Neural crest cell (in vitro differentiated cells): ENCODE data around the gene KIAA0825. TPM values are rescaled to one million over a fixed set of nuclear protein-coding genes. Genes with fewer than 3 reads are reported as not detected.
"Not testable (repeated sequence)": the region's sequence is repeated elsewhere in the genome, so short reads cannot be mapped to it uniquely, and the experiment has no call there.

Experiments used
- DNase-seq: peaks from one replicate; pipeline ENCODE4 v3.0.0; 2021; ENCODE audit warnings: low read depth, mixed read lengths, low spot score
- H3K27ac Mint-ChIP-seq: one replicate; pipeline ENCODE4 v1.8.0; 2021; ENCODE audit warnings: mild to moderate bottlenecking, mixed read lengths; ENCODE audit not compliant: unreplicated experiment
- H3K27me3 Mint-ChIP-seq: 2 replicates; pipeline ENCODE4 v1.8.0; 2021; ENCODE audit warnings: low read depth, mild to moderate bottlenecking, mixed read lengths
- H3K36me3 Mint-ChIP-seq: 2 replicates; pipeline ENCODE4 v1.8.0; 2021; ENCODE audit warnings: low read depth, mild to moderate bottlenecking, mixed read lengths
- H3K4me1 Mint-ChIP-seq: 2 replicates; pipeline ENCODE4 v1.8.0; 2021; ENCODE audit warnings: mixed read lengths
- H3K4me3 Mint-ChIP-seq: one replicate; pipeline ENCODE4 v1.8.0; 2021; ENCODE audit warnings: mild to moderate bottlenecking, mixed read lengths
- H3K9me3 Mint-ChIP-seq: 2 replicates; pipeline ENCODE4 v1.8.0; 2021; ENCODE audit warnings: mixed read lengths
- total RNA-seq: library from RNA; stranded (reverse); gene quantifications from 2 replicates; pipeline ENCODE4 v1.2.1, GENCODE V29; 2021
- TF ChIP-seq, protein P1 (sequence below): fragments of 200-600 bp; sonication (generic); conservative IDR thresholded peaks from 2 replicates; pipeline ENCODE4 v1.5.0; 2021; ENCODE audit warnings: antibody characterized with exemption, mild to moderate bottlenecking

Gene KIAA0825
- total RNA-seq, 1 donor from 2014 or later, result 3.5 TPM

DNA sequence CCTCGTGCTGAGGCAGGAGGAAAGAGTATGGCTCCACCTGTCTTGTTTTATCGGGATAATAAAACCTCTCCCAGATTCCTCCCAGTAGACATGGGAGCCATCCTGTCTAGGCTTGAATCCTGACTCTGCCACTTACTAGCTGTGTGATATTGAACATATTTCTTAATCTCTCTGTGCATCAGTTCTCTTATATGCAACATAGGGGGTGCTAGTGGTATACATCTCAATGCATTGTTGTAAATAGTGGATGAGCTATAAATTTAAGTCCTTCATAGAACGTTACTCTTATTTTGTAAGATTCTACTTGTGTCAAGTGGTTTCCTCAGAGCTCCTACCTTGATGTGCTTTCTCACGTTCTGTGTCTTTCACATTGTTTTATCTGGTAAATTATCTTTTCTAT is 459.3 kb downstream of the KIAA0825 start:
- DNase-seq, result no peak
- Mint-ChIP-seq H3K4me1 (peaks cover 6% of the 10 kb centered on the region), H3K4me3 (no peak overlapping the region), H3K36me3 (no peaks in the 10 kb centered on the region), H3K9me3 (no peaks in the 10 kb centered on the region), H3K27me3 (no peaks in the 10 kb centered on the region), H3K27ac (no peak overlapping the region)
- TF ChIP-seq, protein P1, sequence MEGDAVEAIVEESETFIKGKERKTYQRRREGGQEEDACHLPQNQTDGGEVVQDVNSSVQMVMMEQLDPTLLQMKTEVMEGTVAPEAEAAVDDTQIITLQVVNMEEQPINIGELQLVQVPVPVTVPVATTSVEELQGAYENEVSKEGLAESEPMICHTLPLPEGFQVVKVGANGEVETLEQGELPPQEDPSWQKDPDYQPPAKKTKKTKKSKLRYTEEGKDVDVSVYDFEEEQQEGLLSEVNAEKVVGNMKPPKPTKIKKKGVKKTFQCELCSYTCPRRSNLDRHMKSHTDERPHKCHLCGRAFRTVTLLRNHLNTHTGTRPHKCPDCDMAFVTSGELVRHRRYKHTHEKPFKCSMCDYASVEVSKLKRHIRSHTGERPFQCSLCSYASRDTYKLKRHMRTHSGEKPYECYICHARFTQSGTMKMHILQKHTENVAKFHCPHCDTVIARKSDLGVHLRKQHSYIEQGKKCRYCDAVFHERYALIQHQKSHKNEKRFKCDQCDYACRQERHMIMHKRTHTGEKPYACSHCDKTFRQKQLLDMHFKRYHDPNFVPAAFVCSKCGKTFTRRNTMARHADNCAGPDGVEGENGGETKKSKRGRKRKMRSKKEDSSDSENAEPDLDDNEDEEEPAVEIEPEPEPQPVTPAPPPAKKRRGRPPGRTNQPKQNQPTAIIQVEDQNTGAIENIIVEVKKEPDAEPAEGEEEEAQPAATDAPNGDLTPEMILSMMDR, result peak; percentile 14

DNA sequence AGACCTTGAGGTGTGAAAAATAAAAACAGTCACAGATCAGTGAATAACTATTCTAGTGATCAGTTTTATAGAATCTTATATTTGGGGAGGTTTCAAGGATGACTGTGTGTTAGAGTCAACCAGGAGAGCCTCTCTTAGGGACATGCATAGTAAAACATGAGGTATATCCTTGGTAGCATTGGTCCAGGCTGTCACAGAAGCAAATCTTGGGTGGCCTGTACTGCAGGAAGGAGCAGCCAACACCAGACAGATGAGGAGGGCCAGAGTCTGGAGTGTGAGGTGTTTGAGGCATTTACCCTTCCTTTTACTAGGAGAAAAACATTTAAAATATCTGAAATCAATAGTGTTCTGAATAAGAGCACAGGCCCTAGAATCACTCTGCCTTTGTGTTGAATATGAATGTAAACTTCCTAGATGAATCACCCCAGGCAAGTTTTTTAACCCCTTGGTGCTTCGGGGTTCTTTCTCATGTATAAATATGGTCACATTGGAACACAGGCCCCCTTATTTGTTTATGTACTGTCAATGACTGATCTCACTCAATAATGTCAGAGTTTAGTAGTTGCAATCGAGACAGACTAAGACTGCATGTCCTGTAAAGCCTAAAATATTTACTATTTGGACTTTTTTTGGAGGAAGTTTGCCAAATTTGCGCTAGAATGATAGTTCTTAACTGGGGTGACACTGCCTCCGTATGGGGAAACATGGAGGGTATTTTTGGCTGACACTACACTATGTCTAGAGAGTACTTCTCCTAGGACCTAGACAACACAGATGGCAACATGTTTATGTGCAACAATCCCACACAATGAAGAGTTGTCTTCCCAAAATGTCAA is 460.5 kb downstream of the KIAA0825 start:
- DNase-seq, result no peak
- H3K9me3 Mint-ChIP-seq, result no peaks in the 10 kb centered on the region
- H3K4me1 Mint-ChIP-seq, result peaks cover 11% of the 10 kb centered on the region
- H3K36me3 Mint-ChIP-seq, result no peaks in the 10 kb centered on the region
- no peaks in the 10 kb centered on the region for H3K27me3 Mint-ChIP-seq
- TF ChIP-seq, protein P1, result no peak
- H3K4me3 Mint-ChIP-seq, result no peak overlapping the region
- no peak overlapping the region for H3K27ac Mint-ChIP-seq

DNA sequence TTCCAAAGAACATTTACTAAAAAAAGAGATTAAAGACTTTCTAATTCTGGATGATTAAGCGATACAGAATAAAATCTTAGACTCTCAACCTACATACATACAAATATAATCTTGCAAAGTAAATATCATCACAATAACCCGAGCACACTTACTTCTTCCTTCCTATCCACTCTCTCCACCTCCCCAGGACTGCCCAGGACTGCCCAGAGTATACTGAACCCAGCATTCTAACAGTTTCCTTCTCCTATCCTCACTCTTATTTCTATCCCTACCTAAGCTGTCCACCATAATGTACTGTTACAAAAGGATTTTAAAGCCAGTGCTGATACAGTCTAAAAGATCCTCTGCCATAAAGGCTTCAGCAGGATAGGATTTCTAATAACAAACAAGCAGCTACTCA is 463.7 kb downstream of the KIAA0825 start:
- Mint-ChIP-seq H3K27ac (no peak overlapping the region), H3K9me3 (peaks cover 6% of the 10 kb centered on the region), H3K4me1 (peaks cover 11% of the 10 kb centered on the region), H3K36me3 (peaks cover 2% of the 10 kb centered on the region), H3K27me3 (no peaks in the 10 kb centered on the region), H3K4me3 (no peak overlapping the region)
- DNase-seq, result no peak
- TF ChIP-seq, protein P1, result no peak

DNA sequence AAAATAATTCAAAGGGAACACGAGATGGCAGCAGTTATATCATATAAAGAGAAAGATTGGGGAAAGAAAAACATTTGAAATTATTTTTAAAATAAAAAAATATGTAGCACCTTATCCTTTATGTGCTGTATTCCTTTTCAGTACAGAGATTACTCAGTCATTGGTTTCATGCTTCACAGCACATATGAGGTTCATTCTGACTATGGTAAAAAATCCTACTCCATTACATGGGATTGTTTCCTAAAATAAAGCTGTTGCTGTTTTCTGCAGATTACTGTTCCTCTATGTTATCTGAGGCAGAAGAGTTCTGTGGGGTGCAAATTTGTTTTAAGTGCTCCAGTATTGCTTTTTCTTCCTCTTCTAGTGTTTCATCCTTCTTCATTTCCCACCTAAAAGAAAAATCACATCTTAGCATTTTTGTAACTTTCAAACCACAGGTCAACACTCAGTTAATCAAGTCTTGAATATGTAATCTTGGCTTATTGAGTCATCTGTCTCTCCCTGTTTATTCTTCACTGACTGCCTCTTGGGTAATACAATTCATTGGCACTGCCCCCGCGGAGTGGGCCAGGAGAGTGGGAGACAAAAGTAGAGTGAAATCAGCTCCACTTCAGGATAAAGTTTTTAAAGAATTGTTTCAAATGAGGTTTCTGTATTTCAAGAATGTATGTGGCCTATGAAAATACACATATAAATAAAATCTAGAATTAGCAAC is 464.5 kb downstream of the KIAA0825 start:
- H3K27me3 Mint-ChIP-seq, result no peaks in the 10 kb centered on the region
- H3K27ac Mint-ChIP-seq, result peak overlapping the region; percentile 76
- H3K36me3 Mint-ChIP-seq, result peaks cover 3% of the 10 kb centered on the region
- H3K9me3 Mint-ChIP-seq, result peaks cover 8% of the 10 kb centered on the region
- DNase-seq, result no peak
- TF ChIP-seq, protein P1, result no peak
- H3K4me1 Mint-ChIP-seq, result peaks cover 11% of the 10 kb centered on the region
- no peak overlapping the region for H3K4me3 Mint-ChIP-seq

DNA sequence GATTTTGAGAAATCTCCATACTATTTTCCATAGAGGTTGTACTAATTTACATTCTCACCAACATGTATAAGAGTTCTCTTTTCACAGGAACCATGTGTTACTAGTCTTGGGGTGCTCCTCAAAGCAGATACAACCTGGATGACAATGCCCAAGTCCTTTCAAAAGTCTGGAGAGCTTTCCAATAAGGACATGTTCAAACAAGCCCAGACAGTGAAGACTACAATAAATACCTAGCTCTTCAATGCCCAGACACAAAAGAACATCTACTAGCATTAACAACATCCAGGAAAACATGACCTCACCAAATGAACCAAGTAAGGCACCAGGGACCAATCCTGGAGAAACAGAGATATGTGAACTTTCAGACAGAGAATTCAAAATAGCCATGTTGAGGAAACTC is 474.8 kb downstream of the KIAA0825 start:
- not testable (repeated sequence) for H3K4me3 Mint-ChIP-seq, H3K27me3 Mint-ChIP-seq, H3K27ac Mint-ChIP-seq, H3K4me1 Mint-ChIP-seq, DNase-seq
- peaks cover 22% of the 10 kb centered on the region for H3K9me3 Mint-ChIP-seq
- peaks cover 16% of the 10 kb centered on the region for H3K36me3 Mint-ChIP-seq

DNA sequence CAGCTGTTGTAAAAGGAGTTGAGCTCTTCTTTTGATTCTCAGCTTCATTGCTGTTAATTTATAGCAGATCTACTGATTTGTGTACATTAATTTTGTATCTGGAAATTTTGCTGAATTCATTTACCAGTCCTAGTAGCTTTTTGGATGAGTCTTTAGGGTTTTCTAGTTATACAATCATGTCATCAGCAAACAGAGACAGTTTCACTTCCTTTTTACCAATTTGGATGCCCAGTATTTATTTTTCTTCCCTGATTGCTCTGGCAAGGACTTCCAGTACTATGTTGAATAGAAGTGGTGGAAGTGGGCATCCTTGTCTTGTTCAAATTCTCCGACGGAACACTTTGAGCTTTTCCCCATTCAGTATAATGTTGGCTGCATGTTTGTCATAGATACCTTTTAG is 478.1 kb downstream of the KIAA0825 start:
- peaks cover 15% of the 10 kb centered on the region for H3K36me3 Mint-ChIP-seq
- H3K4me3 Mint-ChIP-seq, result no peak overlapping the region

More for the DNA sequence above, 478.1 kb downstream of the KIAA0825 start:
- DNase-seq, result no peak
- peaks cover 16% of the 10 kb centered on the region for H3K9me3 Mint-ChIP-seq
- no peaks in the 10 kb centered on the region for H3K27me3 Mint-ChIP-seq
- no peak overlapping the region for H3K27ac Mint-ChIP-seq
- H3K4me1 Mint-ChIP-seq, result no peaks in the 10 kb centered on the region
- TF ChIP-seq, protein P1, result no peak
